C4-2B (cell line): ENCODE results near the gene TRIM15.

Experiments used
- ZFX ChIP-seq: fragments of 450-650 bp; IDR thresholded peaks from 2 replicates; pipeline ENCODE4 v1.6.1; 2017
- TF ChIP-seq, protein P1 (sequence below): fragments of 450-650 bp; conservative IDR thresholded peaks from 2 replicates; pipeline ENCODE4 v1.5.1; 2017; ENCODE audit warnings: mild to moderate bottlenecking

DNA sequence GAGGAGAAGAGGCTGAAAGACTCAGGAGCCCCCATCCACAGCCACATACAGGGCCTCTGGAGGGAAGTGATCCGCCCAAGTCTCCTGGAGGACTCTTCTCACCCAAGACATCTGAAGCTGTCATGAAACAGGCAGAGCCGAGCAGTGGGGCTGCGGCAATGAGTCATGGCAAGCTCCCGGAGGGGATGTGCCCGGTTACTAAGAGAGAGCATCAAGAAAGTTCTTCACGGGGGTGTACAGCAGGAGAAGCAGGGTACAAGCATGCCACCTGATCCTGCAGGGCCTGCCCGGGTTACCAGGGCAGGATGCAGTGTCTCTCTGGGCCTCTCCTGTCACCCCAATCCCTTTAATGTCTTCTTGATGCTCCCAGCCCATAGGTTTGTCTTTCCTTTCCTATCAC lies 28.7 kb downstream of the TRIM15 start:
- TF ChIP-seq, protein P1, sequence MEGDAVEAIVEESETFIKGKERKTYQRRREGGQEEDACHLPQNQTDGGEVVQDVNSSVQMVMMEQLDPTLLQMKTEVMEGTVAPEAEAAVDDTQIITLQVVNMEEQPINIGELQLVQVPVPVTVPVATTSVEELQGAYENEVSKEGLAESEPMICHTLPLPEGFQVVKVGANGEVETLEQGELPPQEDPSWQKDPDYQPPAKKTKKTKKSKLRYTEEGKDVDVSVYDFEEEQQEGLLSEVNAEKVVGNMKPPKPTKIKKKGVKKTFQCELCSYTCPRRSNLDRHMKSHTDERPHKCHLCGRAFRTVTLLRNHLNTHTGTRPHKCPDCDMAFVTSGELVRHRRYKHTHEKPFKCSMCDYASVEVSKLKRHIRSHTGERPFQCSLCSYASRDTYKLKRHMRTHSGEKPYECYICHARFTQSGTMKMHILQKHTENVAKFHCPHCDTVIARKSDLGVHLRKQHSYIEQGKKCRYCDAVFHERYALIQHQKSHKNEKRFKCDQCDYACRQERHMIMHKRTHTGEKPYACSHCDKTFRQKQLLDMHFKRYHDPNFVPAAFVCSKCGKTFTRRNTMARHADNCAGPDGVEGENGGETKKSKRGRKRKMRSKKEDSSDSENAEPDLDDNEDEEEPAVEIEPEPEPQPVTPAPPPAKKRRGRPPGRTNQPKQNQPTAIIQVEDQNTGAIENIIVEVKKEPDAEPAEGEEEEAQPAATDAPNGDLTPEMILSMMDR, result no peak
- TF ChIP-seq ZFX, result no peak
